ENCODE measurements around the gene PRR15L.

- TF ChIP-seq CTCF (IDR thresholded peaks at IDR 0.05; ENCODE audit: low read depth, low read length) (no peak), EZH2phosphoT487 (IDR thresholded peaks at IDR 0.05; ENCODE audit: low read depth) (no peak)
Measured at GRCh38 chr17:47993964-47994363, 36.3 kb upstream of the PRR15L start.
